Measurements from ENCODE around the gene SNX20. TPM values are rescaled to one million over a fixed set of nuclear protein-coding genes. Genes with fewer than 3 reads are reported as not detected.

The SNX20 gene
- total and polyA plus RNA-seq, 7 experiments from 2014 or later = 32.4 to 96.1 (median 70.8) TPM

- Mint-ChIP-seq H3K4me3 (no peak overlapping the region), H3K4me1 (peaks cover 0 to 13% (median 8%) of the 10 kb centered on the region in 7 donors), H3K27me3 (no peaks in the 10 kb centered on the region), H3K27ac (no peak overlapping the region), H3K36me3 (peaks cover 0 to 7% (median 5%) of the 10 kb centered on the region in 5 donors), H3K9me3 (no peaks in the 10 kb centered on the region)
- ATAC-seq (no peak), DNase-seq (no peak)
- Histone ChIP-seq H3K4me1 (ENCODE audit: control insufficient read depth in 2 of 2, insufficient read depth in 2 of 2, low read length in 2 of 2) (no peaks in the 10 kb centered on the region), H3K4me3 (ENCODE audit: low read length) (no peak overlapping the region), H3K36me3 (ENCODE audit: control insufficient read depth in 2 of 3, insufficient read depth in 3 of 3, low read length in 3 of 3) (peaks cover 0 to 14% (median 0%) of the 10 kb centered on the region in 3 experiments), H3K27ac (ENCODE audit: low read depth, low read length) (no peak overlapping the region), H3K9me3 (ENCODE audit: control insufficient read depth in 2 of 3, low read length in 3 of 3) (no peaks in the 10 kb centered on the region), H3K27me3 (ENCODE audit: control insufficient read depth in 2 of 2, insufficient read depth in 2 of 2, low read length in 2 of 2) (no peaks in the 10 kb centered on the region)
- POLR2A ChIA-PET = no interaction called here
- CTCF ChIA-PET = interaction anchor here (0.5 kb wide), 1 partner anchor 84 kb away, joined by 3 read pairs; no protein-coding TSS in a partner anchor
- intact Hi-C loops (cut with micrococcal nuclease) = no loop called here
Measured at GRCh38 chr16:50637716-50638602, 43.2 kb downstream of the SNX20 start.

GRCh38 chr16:50636753-50637374 lies 44.2 kb downstream of the SNX20 start:
- no peak for DNase-seq

GRCh38 chr16:50635505-50636392 lies 45.4 kb downstream of the SNX20 start:
- Mint-ChIP-seq H3K27ac (peak overlapping the region in 4 of 9 donors; percentile 38 to 81 (median 57)), H3K4me1 (peaks cover 0 to 13% (median 8%) of the 10 kb centered on the region in 7 donors), H3K36me3 (peaks cover 0 to 24% (median 13%) of the 10 kb centered on the region in 5 donors), H3K27me3 (no peaks in the 10 kb centered on the region), H3K9me3 (no peaks in the 10 kb centered on the region), H3K4me3 (no peak overlapping the region)
- Histone ChIP-seq H3K4me3 (ENCODE audit: low read length) (no peak overlapping the region), H3K27me3 (ENCODE audit: control insufficient read depth in 2 of 2, insufficient read depth in 2 of 2, low read length in 2 of 2) (no peaks in the 10 kb centered on the region), H3K27ac (ENCODE audit: low read depth, low read length) (no peak overlapping the region), H3K4me1 (ENCODE audit: control insufficient read depth in 2 of 2, insufficient read depth in 2 of 2, low read length in 2 of 2) (no peaks in the 10 kb centered on the region), H3K36me3 (ENCODE audit: control insufficient read depth in 2 of 3, insufficient read depth in 3 of 3, low read length in 3 of 3) (peaks cover 0 to 31% (median 0%) of the 10 kb centered on the region in 3 experiments), H3K9me3 (ENCODE audit: control insufficient read depth in 2 of 3, low read length in 3 of 3) (no peaks in the 10 kb centered on the region)
- intact Hi-C loops (cut with micrococcal nuclease) = no loop called here
- ChIA-PET POLR2A (interaction anchor here (0.8 kb wide), 1 partner anchor 111 kb away, joined by 3 read pairs; no protein-coding TSS in a partner anchor), CTCF (interaction anchor here (0.6 to 1.4 kb wide), 3 partner anchors 9 to 280 kb away, joined by 3 read pairs; no protein-coding TSS in a partner anchor)
- no peak for ATAC-seq
- peak in 3 of 9 donors; percentile 24 to 35 (median 33) for DNase-seq

More at GRCh38 chr16:50636753-50637374, 44.2 kb downstream of the SNX20 start:
- Mint-ChIP-seq H3K36me3 (peaks cover 0 to 16% (median 8%) of the 10 kb centered on the region in 5 donors), H3K9me3 (no peaks in the 10 kb centered on the region), H3K4me1 (peaks cover 0 to 13% (median 8%) of the 10 kb centered on the region in 7 donors), H3K27me3 (no peaks in the 10 kb centered on the region), H3K4me3 (no peak overlapping the region), H3K27ac (peak overlapping the region in 4 of 9 donors; percentile 6 to 50 (median 32))
- Histone ChIP-seq H3K4me1 (ENCODE audit: control insufficient read depth in 2 of 2, insufficient read depth in 2 of 2, low read length in 2 of 2) (no peaks in the 10 kb centered on the region), H3K36me3 (ENCODE audit: control insufficient read depth in 2 of 3, insufficient read depth in 3 of 3, low read length in 3 of 3) (peaks cover 0 to 22% (median 0%) of the 10 kb centered on the region in 3 experiments), H3K4me3 (ENCODE audit: low read length) (no peak overlapping the region), H3K27ac (ENCODE audit: low read depth, low read length) (no peak overlapping the region), H3K27me3 (ENCODE audit: control insufficient read depth in 2 of 2, insufficient read depth in 2 of 2, low read length in 2 of 2) (no peaks in the 10 kb centered on the region), H3K9me3 (ENCODE audit: control insufficient read depth in 2 of 3, low read length in 3 of 3) (no peaks in the 10 kb centered on the region)
- intact Hi-C loops (cut with micrococcal nuclease) = no loop called here
- ChIA-PET POLR2A (interaction anchor here (0.8 to 0.9 kb wide), 2 partner anchors 9 to 110 kb away, joined by 3 read pairs; no protein-coding TSS in a partner anchor), CTCF (interaction anchor here (0.6 to 1.4 kb wide), 2 partner anchors 23 to 281 kb away, joined by 3 read pairs; no protein-coding TSS in a partner anchor)
- no peak for ATAC-seq

GRCh38 chr16:50634947-50635346 lies 46.2 kb downstream of the SNX20 start:
- Histone ChIP-seq H3K9me3 (ENCODE audit: control insufficient read depth in 2 of 3, low read length in 3 of 3) (no peaks in the 10 kb centered on the region), H3K27ac (ENCODE audit: low read depth, low read length) (no peak overlapping the region), H3K36me3 (ENCODE audit: control insufficient read depth in 2 of 3, insufficient read depth in 3 of 3, low read length in 3 of 3) (peaks cover 0 to 38% (median 0%) of the 10 kb centered on the region in 3 experiments), H3K4me3 (ENCODE audit: low read length) (no peak overlapping the region), H3K27me3 (ENCODE audit: control insufficient read depth in 2 of 2, insufficient read depth in 2 of 2, low read length in 2 of 2) (no peaks in the 10 kb centered on the region), H3K4me1 (ENCODE audit: control insufficient read depth in 2 of 2, insufficient read depth in 2 of 2, low read length in 2 of 2) (no peaks in the 10 kb centered on the region)
- Mint-ChIP-seq H3K4me1 (peaks cover 0 to 13% (median 8%) of the 10 kb centered on the region in 7 donors), H3K9me3 (no peaks in the 10 kb centered on the region), H3K36me3 (peaks cover 0 to 25% (median 13%) of the 10 kb centered on the region in 5 donors), H3K4me3 (no peak overlapping the region), H3K27me3 (no peaks in the 10 kb centered on the region), H3K27ac (peak overlapping the region in 2 of 9 donors; percentile 17 to 20)
- intact Hi-C loops (cut with micrococcal nuclease) = no loop called here
- DNase-seq = no peak
- ChIA-PET POLR2A (no interaction called here), CTCF (interaction anchor here (0.8 kb wide), 1 partner anchor 10 kb away, joined by 3 read pairs; no protein-coding TSS in a partner anchor)
- no peak for ATAC-seq

- intact Hi-C loops (cut with micrococcal nuclease) = no loop called here
- CTCF ChIA-PET = interaction anchor here (0.7 kb wide), 1 partner anchor 383 kb away, joined by 3 read pairs; no protein-coding TSS in a partner anchor
- H3K4me3 Mint-ChIP-seq = no peak overlapping the region
Measured at GRCh38 chr16:50634090-50634489, 47.0 kb downstream of the SNX20 start.

More at GRCh38 chr16:50634090-50634489, 47.0 kb downstream of the SNX20 start:
- H3K4me1 ChIP-seq (ENCODE audit: control insufficient read depth in 2 of 2, insufficient read depth in 2 of 2, low read length in 2 of 2) = no peaks in the 10 kb centered on the region
- H3K4me1 Mint-ChIP-seq = peaks cover 0 to 13% (median 8%) of the 10 kb centered on the region in 7 donors
- peaks cover 0 to 40% (median 0%) of the 10 kb centered on the region in 3 experiments for H3K36me3 ChIP-seq (ENCODE audit: control insufficient read depth in 2 of 3, insufficient read depth in 3 of 3, low read length in 3 of 3)
- peak overlapping the region in 1 of 9 donors; percentile 57 for H3K27ac Mint-ChIP-seq
- peaks cover 0 to 30% (median 13%) of the 10 kb centered on the region in 5 donors for H3K36me3 Mint-ChIP-seq
- POLR2A ChIA-PET = no interaction called here
- DNase-seq = no peak
- H3K9me3 ChIP-seq (ENCODE audit: control insufficient read depth in 2 of 3, low read length in 3 of 3) = no peaks in the 10 kb centered on the region
- no peaks in the 10 kb centered on the region for H3K27me3 Mint-ChIP-seq
- no peaks in the 10 kb centered on the region for H3K9me3 Mint-ChIP-seq
- H3K4me3 ChIP-seq (ENCODE audit: low read length) = no peak overlapping the region
- H3K27me3 ChIP-seq (ENCODE audit: control insufficient read depth in 2 of 2, insufficient read depth in 2 of 2, low read length in 2 of 2) = no peaks in the 10 kb centered on the region
- H3K27ac ChIP-seq (ENCODE audit: low read depth, low read length) = no peak overlapping the region
- no peak for ATAC-seq
